ENCODE measurements around the gene SLC7A14.

Gene SLC7A14

GRCh38 chr3:170467571-170468147, 118.2 kb downstream of the SLC7A14 start:
- no peak for DNase-seq

GRCh38 chr3:170467007-170467406, 118.9 kb downstream of the SLC7A14 start:
- DNase-seq: no peak

- DNase-seq: no peak
Measured at GRCh38 chr3:170465955-170466354, 119.9 kb downstream of the SLC7A14 start.

GRCh38 chr3:170463011-170463410, 122.9 kb downstream of the SLC7A14 start:
- DNase-seq: no peak

GRCh38 chr3:170458285-170458684, 127.6 kb downstream of the SLC7A14 start:
- DNase-seq: no peak

GRCh38 chr3:170454509-170454908, 131.4 kb downstream of the SLC7A14 start:
- DNase-seq: no peak

GRCh38 chr3:170450039-170450438, 135.8 kb downstream of the SLC7A14 start:
- no peak for DNase-seq

GRCh38 chr3:170448584-170448983, 137.3 kb downstream of the SLC7A14 start:
- no peak for DNase-seq

- no peak for DNase-seq
Measured at GRCh38 chr3:170443457-170443856, 142.4 kb downstream of the SLC7A14 start.

- DNase-seq: no peak
Measured at GRCh38 chr3:170442947-170443346, 142.9 kb downstream of the SLC7A14 start.

GRCh38 chr3:170441412-170441811, 144.5 kb downstream of the SLC7A14 start:
- DNase-seq: no peak

GRCh38 chr3:170440344-170440743, 145.5 kb downstream of the SLC7A14 start:
- DNase-seq: no peak

GRCh38 chr3:170438836-170439235, 147.0 kb downstream of the SLC7A14 start:
- DNase-seq: no peak

- no peak for DNase-seq
Measured at GRCh38 chr3:170437696-170438407, 148.0 kb downstream of the SLC7A14 start.

GRCh38 chr3:170437176-170437575, 148.7 kb downstream of the SLC7A14 start:
- no peak for DNase-seq

- DNase-seq: no peak
Measured at GRCh38 chr3:170436697-170437096, 149.2 kb downstream of the SLC7A14 start.

GRCh38 chr3:170432416-170432815, 153.5 kb downstream of the SLC7A14 start:
- DNase-seq: no peak

- DNase-seq: no peak
Measured at GRCh38 chr3:170431054-170431453, 154.8 kb downstream of the SLC7A14 start.

- no peak for DNase-seq
Measured at GRCh38 chr3:170429050-170429449, 156.8 kb downstream of the SLC7A14 start.

GRCh38 chr3:170428095-170428494, 157.8 kb downstream of the SLC7A14 start:
- DNase-seq: no peak

GRCh38 chr3:170426240-170426797, 159.6 kb downstream of the SLC7A14 start:
- DNase-seq: no peak

GRCh38 chr3:170425491-170426239, 160.2 kb downstream of the SLC7A14 start:
- DNase-seq: no peak

GRCh38 chr3:170424879-170425278, 161.0 kb downstream of the SLC7A14 start:
- DNase-seq: no peak

Data from GOT3 (cell line).